ENCODE measurements around the gene SELPLG. TPM values are rescaled to one million over a fixed set of nuclear protein-coding genes. Genes with fewer than 3 reads are reported as not detected.

The SELPLG gene
- total RNA-seq, 2 donors from 2014 or later = 2.5 to 4.4 TPM

- Histone ChIP-seq H3K27ac (no peak overlapping the region), H3K9ac (ENCODE audit: low read depth in 2 of 2, low read length in 2 of 2) (no peak overlapping the region), H3K27me3 (no peaks in the 10 kb centered on the region), H3K4me3 (no peak overlapping the region), H3K36me3 (no peaks in the 10 kb centered on the region), H3K4me1 (no peaks in the 10 kb centered on the region), H3K9me3 (no peaks in the 10 kb centered on the region)
- no peak for DNase-seq
- no peak for TF ChIP-seq CTCF (IDR thresholded peaks at IDR 0.05)
- intact Hi-C loops (cut with DNase I) = no loop called here
These were observed 45.9 kb downstream of the SELPLG start for GRCh38 chr12:108587826-108588225.

- Histone ChIP-seq H3K4me3 (no peak overlapping the region), H3K9ac (ENCODE audit: low read depth in 2 of 2, low read length in 2 of 2) (no peak overlapping the region), H3K4me1 (no peaks in the 10 kb centered on the region), H3K9me3 (no peaks in the 10 kb centered on the region), H3K36me3 (no peaks in the 10 kb centered on the region), H3K27ac (no peak overlapping the region), H3K27me3 (no peaks in the 10 kb centered on the region)
- TF ChIP-seq CTCF (IDR thresholded peaks at IDR 0.05) = no peak
- no peak for DNase-seq
- intact Hi-C loops (cut with DNase I) = no loop called here
These were observed 47.4 kb downstream of the SELPLG start for GRCh38 chr12:108586306-108586705.

- Histone ChIP-seq H3K4me1 (no peaks in the 10 kb centered on the region), H3K9me3 (no peaks in the 10 kb centered on the region), H3K36me3 (no peaks in the 10 kb centered on the region), H3K9ac (ENCODE audit: low read depth in 2 of 2, low read length in 2 of 2) (no peak overlapping the region), H3K27me3 (no peaks in the 10 kb centered on the region), H3K4me3 (no peak overlapping the region), H3K27ac (no peak overlapping the region)
- intact Hi-C loops (cut with DNase I) = no loop called here
- DNase-seq = no peak
- TF ChIP-seq CTCF (IDR thresholded peaks at IDR 0.05) = no peak
These were observed 47.8 kb downstream of the SELPLG start for GRCh38 chr12:108585864-108586263.

GRCh38 chr12:108584456-108585065 lies 49.1 kb downstream of the SELPLG start:
- Histone ChIP-seq H3K9me3 (no peaks in the 10 kb centered on the region), H3K27ac (no peak overlapping the region), H3K27me3 (no peaks in the 10 kb centered on the region), H3K9ac (ENCODE audit: low read depth in 2 of 2, low read length in 2 of 2) (no peak overlapping the region), H3K4me3 (no peak overlapping the region), H3K36me3 (no peaks in the 10 kb centered on the region), H3K4me1 (no peaks in the 10 kb centered on the region)
- TF ChIP-seq CTCF (IDR thresholded peaks at IDR 0.05) = no peak
- intact Hi-C loops (cut with DNase I) = no loop called here
- DNase-seq = no peak

GRCh38 chr12:108583991-108584390 lies 49.7 kb downstream of the SELPLG start:
- TF ChIP-seq CTCF (IDR thresholded peaks at IDR 0.05) = no peak
- no peaks in the 10 kb centered on the region for H3K4me1 ChIP-seq
- intact Hi-C loops (cut with DNase I) = no loop called here
- H3K9ac ChIP-seq (ENCODE audit: low read depth in 2 of 2, low read length in 2 of 2) = no peak overlapping the region
- no peaks in the 10 kb centered on the region for H3K9me3 ChIP-seq
- no peaks in the 10 kb centered on the region for H3K27me3 ChIP-seq
- no peaks in the 10 kb centered on the region for H3K36me3 ChIP-seq
- DNase-seq = no peak
- no peak overlapping the region for H3K27ac ChIP-seq
- no peak overlapping the region for H3K4me3 ChIP-seq

Measured in colonic mucosa (tissue), 4 donors.